ENCODE measurements around the gene P2RX7.

DNA sequence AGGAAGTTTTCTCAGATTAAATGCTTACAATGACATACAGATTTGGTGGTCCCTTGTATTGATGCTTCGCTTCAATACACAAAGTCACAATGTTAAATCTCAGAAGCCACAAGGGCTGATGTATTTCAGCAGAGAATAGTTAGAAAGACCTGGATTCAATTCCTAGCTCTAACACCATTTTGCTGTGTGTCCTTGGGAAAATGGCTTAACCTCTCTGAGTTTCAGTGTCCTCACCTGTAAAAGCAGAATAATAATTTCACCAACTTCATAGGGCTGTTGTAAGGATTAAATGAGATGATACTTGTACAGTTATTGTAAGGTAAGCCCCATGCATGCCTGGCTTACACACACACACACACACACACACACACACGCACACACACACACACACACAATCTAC lies 30.3 kb downstream of the P2RX7 start:
- TF ChIP-seq EZH2phosphoT487 (IDR thresholded peaks at IDR 0.05; ENCODE audit: borderline replicate concordance, low read length) (no peak), CTCF (conservative IDR thresholded peaks at IDR 0.05; ENCODE audit: low read depth, low read length) (no peak)

All from PC-3 (cell line).